ENCODE results near the gene RNF150.

GRCh38 chr4:140819610-140820009 is 313.7 kb downstream of the RNF150 start:
- TF ChIP-seq CTCF (IDR thresholded peaks at IDR 0.05) = no peak
- TF ChIP-seq SIN3A (IDR thresholded peaks at IDR 0.05; ENCODE audit: borderline replicate concordance, insufficient read depth, low read depth, low read length) = no peak
